Pancreas (tissue), 10 donors: Measurements from ENCODE around the gene LILRB3. TPM values are rescaled to one million over a fixed set of nuclear protein-coding genes. Genes with fewer than 3 reads are reported as not detected.

ENCODE experiments used
- ATAC-seq, 4 donors: fragments of 200-7000 bp; cut with Tn5 transposase; one replicate each; pipeline versions ENCODE4 v1.8.0 to v1.9.1; 2020; ENCODE audit warnings: mild to moderate bottlenecking in 4 of 4, moderate library complexity in 4 of 4
- DNase-seq, 6 donors: peaks; one replicate each; pipeline ENCODE4 v3.0.0-alpha.2; 2020
- FAIRE-seq: peaks from 2 replicates; lab custom pipeline; 2012; peaks lifted over from hg19 to GRCh38; lab: Jason Lieb, UNC
- H3K27ac ChIP-seq, 4 donors: fragments of 200-600 bp; sonication (generic); 1 replicate in 3 of 4; 2 replicates in 1 of 4; pipeline versions ENCODE4 v1.5.0 to v1.8.0; 2020
- H3K27me3 ChIP-seq, 4 donors: fragments of 200-600 bp; one replicate each; pipeline ENCODE4 v1.8.0; 2021
- H3K36me3 ChIP-seq, 3 donors: fragments of 200-600 bp; sonication (generic) in 1 of 3; one replicate each; pipeline versions ENCODE4 v1.5.0 to v1.8.0; 2020 to 2021
- H3K4me1 ChIP-seq, 3 donors: fragments of 200-600 bp; one replicate each; pipeline ENCODE4 v1.8.0; 2021
- H3K4me3 ChIP-seq, 4 donors: fragments of 200-600 bp; sonication (generic) in 2 of 4; one replicate each; pipeline versions ENCODE4 v1.5.0 to v1.8.0; 2020 to 2021
- H3K9me3 ChIP-seq, 4 donors: fragments of 200-600 bp; one replicate each; pipeline ENCODE4 v1.8.0; 2021
- WGBS, 2 donors: extraction: QIAGEN DNeasy Blood & Tissue Kit; methylation state at CpG; one replicate each; pipeline ENCODE4 v1.1.7; 2013; 5-methylcytosine and 5-hydroxymethylcytosine counted together
- intact Hi-C, 3 donors: fragments of 100-400 bp; cut with DNase I; formaldehyde crosslinking; loops; one replicate each; pipeline versions ENCODE4 v1.11.1 to v1.14.2; 2022
- polyA plus RNA-seq, 2 donors: library from polyadenylated mRNA; stranded (reverse); fragments of 200-250 nt; gene quantifications; one replicate each; pipeline ENCODE4 v1.2.3, GENCODE V29; 2013
- total RNA-seq, 6 donors: library from RNA; stranded (reverse); fragmentation: NEBNext Ultra II Directional in 4 of 6; extraction: Animal tissue kit (Norgen Biotek cat#: 25700) in 4 of 6; gene quantifications; one replicate each; pipeline versions ENCODE4 v1.2.1 to v1.2.4, GENCODE V29; 2021 to 2023
- TF ChIP-seq, protein P1 (sequence below), 4 donors: fragments of 200-600 bp; sonication (generic) in 3 of 4; IDR thresholded peaks; one replicate each; pipeline versions ENCODE4 v1.5.0 to v1.8.0; 2021; ENCODE audit warnings: antibody characterized with exemption in 4 of 4
- donor health status: healthy with polysubstance abuse.
- donor health status: DM: no; HTN: no; CAD: no; lungs with moderate emphysema.
- donor health status: DM: no; HTN: no; CAD: no.
- donor health status: control.
- donor health status: control.
- donor health status: Bipolar disorder and iron deficiency.
- donor health status: DM: yes; HTN: yes; CAD: no.
- donor health status: DM: no; HTN: no; CAD: no.
- donor health status: DM: no; HTN: no; CAD: no.
- donor health status: DM: yes; HTN: yes; CAD: no.

LILRB3 gene
- total and polyA plus RNA-seq, 8 donors, result 0.47 to 5.6 (median 1.8) TPM

DNA sequence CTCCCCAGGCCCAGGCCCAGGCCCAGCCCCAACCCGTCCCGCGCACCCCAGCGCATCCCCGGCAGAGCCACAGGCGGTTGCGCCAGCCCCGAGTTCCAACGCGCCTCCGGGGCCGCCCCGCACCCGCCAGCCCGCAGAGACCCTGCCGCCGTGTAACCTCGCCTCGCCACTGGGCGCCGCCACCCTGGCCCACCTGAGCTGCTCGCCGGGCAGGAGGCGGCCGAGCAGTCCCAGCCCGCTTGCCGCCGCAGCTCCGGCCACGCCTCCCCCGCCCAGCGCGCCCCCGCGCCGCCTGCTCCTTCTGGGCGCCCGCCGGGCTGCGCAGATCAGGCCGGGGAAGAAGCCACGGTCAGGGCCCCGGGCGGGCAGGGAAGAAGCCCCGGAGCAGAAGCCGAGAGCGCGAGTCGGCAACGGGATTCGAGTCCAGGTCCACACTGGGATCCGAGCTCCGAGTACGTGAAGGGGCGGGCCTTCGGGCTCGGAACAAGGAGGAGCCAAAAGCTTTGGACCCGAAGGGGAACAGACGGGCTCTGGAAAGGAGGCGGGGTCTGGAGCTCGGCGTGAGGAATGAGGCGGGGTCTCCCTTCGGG, 33.6 kb downstream of the LILRB3 start, which contains the start of gene MBOAT7:
TSS of gene MBOAT7 (minus strand) at position 436 of the 590 bp plus-strand sequence. CDS start 1,072 bp downstream, outside the sequence.
- FAIRE-seq, result no peak
- Histone ChIP-seq H3K4me3 (peak within 1 kb of the TSS; percentile 56 to 91 (median 87)), H3K27ac (peak within 1 kb of the TSS; percentile 98 to 100 (median 99)), H3K4me1 (peaks cover 22 to 35% (median 25%) of the 10 kb centered on the region in 3 donors), H3K36me3 (peaks cover 0 to 6% (median 0%) of the 10 kb centered on the region in 3 donors), H3K9me3 (no peaks in the 10 kb centered on the region), H3K27me3 (no peaks in the 10 kb centered on the region)
- TF ChIP-seq, protein P1, sequence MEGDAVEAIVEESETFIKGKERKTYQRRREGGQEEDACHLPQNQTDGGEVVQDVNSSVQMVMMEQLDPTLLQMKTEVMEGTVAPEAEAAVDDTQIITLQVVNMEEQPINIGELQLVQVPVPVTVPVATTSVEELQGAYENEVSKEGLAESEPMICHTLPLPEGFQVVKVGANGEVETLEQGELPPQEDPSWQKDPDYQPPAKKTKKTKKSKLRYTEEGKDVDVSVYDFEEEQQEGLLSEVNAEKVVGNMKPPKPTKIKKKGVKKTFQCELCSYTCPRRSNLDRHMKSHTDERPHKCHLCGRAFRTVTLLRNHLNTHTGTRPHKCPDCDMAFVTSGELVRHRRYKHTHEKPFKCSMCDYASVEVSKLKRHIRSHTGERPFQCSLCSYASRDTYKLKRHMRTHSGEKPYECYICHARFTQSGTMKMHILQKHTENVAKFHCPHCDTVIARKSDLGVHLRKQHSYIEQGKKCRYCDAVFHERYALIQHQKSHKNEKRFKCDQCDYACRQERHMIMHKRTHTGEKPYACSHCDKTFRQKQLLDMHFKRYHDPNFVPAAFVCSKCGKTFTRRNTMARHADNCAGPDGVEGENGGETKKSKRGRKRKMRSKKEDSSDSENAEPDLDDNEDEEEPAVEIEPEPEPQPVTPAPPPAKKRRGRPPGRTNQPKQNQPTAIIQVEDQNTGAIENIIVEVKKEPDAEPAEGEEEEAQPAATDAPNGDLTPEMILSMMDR (IDR thresholded peaks at IDR 0.05), result peak in 1 of 4 donors; percentile 11
- ATAC-seq, result peak; percentile 2 to 18 (median 7)
- DNase-seq, result no peak
- intact Hi-C loops, result no loop called here
- 0 to 1% methylated on average over 40 to 64 of the region's 64 CpGs for WGBS, 2 donors

DNA sequence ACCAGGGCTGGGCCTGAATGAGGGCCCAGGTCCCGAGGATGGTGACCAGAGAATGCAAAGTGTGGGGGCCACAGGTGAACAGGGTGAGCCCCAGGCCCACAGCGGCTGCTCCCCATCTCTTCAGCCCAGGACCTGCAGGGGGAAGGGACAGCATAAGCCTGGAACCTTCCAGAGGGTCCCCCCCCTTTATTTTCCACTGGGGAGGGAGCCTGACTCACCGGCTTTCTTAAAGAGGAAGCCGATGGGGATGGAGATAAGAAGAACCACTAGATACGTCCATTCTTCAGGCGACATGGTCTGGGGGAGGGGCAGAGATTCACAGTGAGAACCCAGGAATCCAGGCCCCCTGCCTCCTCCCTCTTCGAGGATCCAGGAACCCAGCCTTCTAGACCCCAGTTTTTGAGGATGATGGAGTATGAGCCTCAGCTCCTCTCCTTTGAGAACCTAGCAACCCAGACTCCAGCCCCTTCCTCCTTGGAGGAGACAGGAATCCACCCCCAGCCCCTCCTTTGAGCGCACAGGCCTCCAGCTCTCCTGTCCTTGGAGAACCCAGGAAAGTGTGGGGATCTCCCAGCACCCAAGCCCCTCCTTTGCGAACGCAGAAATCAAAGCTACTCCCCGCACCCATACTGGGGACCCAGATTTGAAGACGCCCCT, 34.5 kb downstream of the LILRB3 start:
- H3K27ac ChIP-seq, result peak overlapping the region; percentile 98 to 100 (median 99)
- peak in 2 of 6 donors; percentile 44 to 55 for DNase-seq

DNA sequence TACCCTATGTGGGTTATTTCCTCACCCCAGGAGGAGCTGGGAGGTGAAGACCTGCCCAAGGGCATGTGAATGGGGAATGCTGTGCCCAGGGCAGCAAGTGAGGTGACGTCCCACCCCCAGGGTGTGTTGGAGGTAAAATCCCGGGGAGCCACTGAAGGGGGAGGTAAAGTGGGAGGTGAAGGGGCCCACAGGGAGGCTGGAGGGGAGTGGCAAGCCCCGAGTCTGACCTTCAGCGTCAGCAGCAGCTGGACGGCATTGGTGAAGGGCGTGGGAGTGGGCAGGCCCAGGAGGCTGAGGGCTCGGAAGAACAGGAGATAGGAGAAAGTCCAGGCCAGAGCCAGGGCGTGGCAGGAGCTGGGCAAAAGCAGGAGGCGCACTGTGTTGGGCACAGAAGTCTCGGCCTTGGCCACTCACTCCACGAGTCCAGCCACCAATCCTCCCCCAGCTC, 35.8 kb downstream of the LILRB3 start:
- DNase-seq, result peak in 5 of 6 donors; percentile 79 to 88 (median 83)
- Histone ChIP-seq H3K36me3 (no peaks in the 10 kb centered on the region), H3K9me3 (no peaks in the 10 kb centered on the region), H3K4me3 (no peak overlapping the region), H3K27me3 (no peaks in the 10 kb centered on the region), H3K27ac (peak overlapping the region; percentile 57 to 99 (median 80)), H3K4me1 (peaks cover 16 to 30% (median 25%) of the 10 kb centered on the region in 3 donors)
- ATAC-seq, result peak in 1 of 4 donors; percentile 1
- TF ChIP-seq, protein P1 (IDR thresholded peaks at IDR 0.05), result no peak
- FAIRE-seq, result no peak
- 39 to 48% methylated on average over 11 of the region's 11 CpGs for WGBS, 2 donors
- intact Hi-C loops, result no loop called here

More for the DNA sequence above, 34.5 kb downstream of the LILRB3 start:
- Histone ChIP-seq H3K4me1 (peaks cover 22 to 35% (median 25%) of the 10 kb centered on the region in 3 donors), H3K27me3 (no peaks in the 10 kb centered on the region), H3K36me3 (peaks cover 0 to 3% (median 0%) of the 10 kb centered on the region in 3 donors), H3K4me3 (peak overlapping the region in 3 of 4 donors; percentile 68 to 91 (median 74)), H3K9me3 (no peaks in the 10 kb centered on the region)
- intact Hi-C loops, result no loop called here
- TF ChIP-seq, protein P1 (IDR thresholded peaks at IDR 0.05), result no peak
- FAIRE-seq (no peak), ATAC-seq (no peak)
- WGBS, 2 donors, result 18 to 26% methylated on average over 12 of the region's 12 CpGs

DNA sequence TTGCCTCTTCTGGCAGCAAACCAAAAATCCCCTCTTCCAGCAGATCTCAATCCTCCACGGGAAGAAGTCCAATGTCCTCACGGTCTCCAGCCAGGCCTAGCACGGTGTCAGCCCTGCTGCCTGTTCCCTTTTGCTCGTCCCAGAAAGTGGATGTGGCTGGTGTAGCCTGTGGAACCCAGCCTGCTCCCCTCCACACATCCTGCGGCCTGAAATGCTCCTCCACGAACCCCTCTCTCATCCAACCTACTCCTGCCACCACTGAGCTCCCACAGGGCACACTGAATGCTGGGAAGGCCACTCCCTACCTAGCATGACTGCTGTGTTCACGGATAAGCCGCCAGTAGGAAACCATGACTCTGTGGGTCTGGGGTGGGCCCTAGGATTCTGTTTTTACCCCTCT, 36.5 kb downstream of the LILRB3 start:
- TF ChIP-seq, protein P1 (IDR thresholded peaks at IDR 0.05), result no peak
- H3K9me3 ChIP-seq, result no peaks in the 10 kb centered on the region
- no peak overlapping the region for H3K4me3 ChIP-seq
- intact Hi-C loops, result no loop called here
- H3K36me3 ChIP-seq, result no peaks in the 10 kb centered on the region
- WGBS, 2 donors, result 44 to 57% methylated on average over 8 of the region's 8 CpGs
- H3K27me3 ChIP-seq, result no peaks in the 10 kb centered on the region
- DNase-seq (peak in 2 of 6 donors; percentile 38 to 49), ATAC-seq (no peak), FAIRE-seq (no peak)
- peaks cover 13 to 27% (median 25%) of the 10 kb centered on the region in 3 donors for H3K4me1 ChIP-seq
- H3K27ac ChIP-seq, result peak overlapping the region; percentile 57 to 99 (median 80)
